ENCODE results near the gene ACSM4.

DNA sequence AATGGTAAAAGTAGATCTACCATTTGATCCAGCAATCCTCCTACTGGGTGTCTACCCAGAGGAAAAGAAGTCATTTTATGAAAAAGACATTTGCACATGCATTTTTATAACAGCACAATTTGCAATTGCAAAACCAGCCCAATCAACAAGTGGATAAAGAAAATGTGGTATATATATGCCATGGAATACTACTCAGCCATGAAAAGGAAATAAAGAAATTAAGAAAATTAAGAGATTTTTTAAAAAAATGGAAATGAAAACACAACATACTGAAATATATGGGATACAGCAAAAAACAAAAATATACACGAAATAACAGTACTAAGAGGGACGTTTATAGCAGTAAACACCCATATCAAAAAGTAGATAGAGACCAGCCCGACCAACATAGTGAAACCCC is 58.9 kb downstream of the ACSM4 start:
- TF ChIP-seq, protein P1, sequence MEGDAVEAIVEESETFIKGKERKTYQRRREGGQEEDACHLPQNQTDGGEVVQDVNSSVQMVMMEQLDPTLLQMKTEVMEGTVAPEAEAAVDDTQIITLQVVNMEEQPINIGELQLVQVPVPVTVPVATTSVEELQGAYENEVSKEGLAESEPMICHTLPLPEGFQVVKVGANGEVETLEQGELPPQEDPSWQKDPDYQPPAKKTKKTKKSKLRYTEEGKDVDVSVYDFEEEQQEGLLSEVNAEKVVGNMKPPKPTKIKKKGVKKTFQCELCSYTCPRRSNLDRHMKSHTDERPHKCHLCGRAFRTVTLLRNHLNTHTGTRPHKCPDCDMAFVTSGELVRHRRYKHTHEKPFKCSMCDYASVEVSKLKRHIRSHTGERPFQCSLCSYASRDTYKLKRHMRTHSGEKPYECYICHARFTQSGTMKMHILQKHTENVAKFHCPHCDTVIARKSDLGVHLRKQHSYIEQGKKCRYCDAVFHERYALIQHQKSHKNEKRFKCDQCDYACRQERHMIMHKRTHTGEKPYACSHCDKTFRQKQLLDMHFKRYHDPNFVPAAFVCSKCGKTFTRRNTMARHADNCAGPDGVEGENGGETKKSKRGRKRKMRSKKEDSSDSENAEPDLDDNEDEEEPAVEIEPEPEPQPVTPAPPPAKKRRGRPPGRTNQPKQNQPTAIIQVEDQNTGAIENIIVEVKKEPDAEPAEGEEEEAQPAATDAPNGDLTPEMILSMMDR (IDR thresholded peaks at IDR 0.05): no peak
- no peak for TF ChIP-seq POLR2A (IDR thresholded peaks at IDR 0.05)
